Vagina (tissue), 2 donors: ENCODE data around the gene SPAG4.

ENCODE experiments used
- POLR2A ChIP-seq, 2 donors: fragments of 450-650 bp; IDR thresholded peaks; one replicate each; pipeline ENCODE4 v1.6.1; 2017; ENCODE audit warnings: antibody characterized with exemption in 2 of 2, mild to moderate bottlenecking in 2 of 2, moderate library complexity in 2 of 2
- POLR2AphosphoS5 ChIP-seq, 2 donors: sonication (generic); formaldehyde crosslinking; IDR thresholded peaks; one replicate each; pipeline ENCODE4 v1.9.0; 2017; ENCODE audit warnings: antibody characterized with exemption in 2 of 2, mild to moderate bottlenecking in 2 of 2, low read depth in 1 of 2; ENCODE audit not compliant: insufficient read depth in 1 of 2
- TF ChIP-seq, protein P1 (sequence below), 3 experiments: fragments of 450-650 bp in 2 of 3; fragments of 200-600 bp in 1 of 3; sonication (generic) in 1 of 3; IDR thresholded peaks; one replicate each; pipeline ENCODE4 v1.5.1; 2017 to 2019; ENCODE audit warnings: antibody characterized with exemption in 3 of 3, mild to moderate bottlenecking in 2 of 3, moderate library complexity in 2 of 3

DNA sequence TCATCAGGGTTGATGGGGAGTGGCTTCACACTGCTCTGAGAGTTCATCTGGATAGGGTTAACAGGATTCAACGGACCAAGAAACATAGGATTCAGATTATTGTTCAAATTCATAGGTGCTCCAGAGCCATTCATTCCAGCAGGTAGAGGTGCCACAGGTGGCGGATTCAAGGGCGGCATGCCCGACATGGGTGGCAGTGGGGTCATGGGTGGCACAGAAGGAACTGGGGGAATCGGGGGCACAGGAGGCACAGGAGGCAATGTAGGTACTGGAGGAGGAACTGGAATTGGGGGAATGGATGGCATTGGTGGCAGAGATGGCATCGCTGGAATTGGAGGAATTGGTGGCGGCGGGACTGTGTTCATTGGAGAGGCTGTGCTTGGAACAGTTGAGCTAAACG is 38.8 kb downstream of the SPAG4 start:
- TF ChIP-seq POLR2A (IDR thresholded peaks at IDR 0.05) (no peak), POLR2AphosphoS5 (IDR thresholded peaks at IDR 0.05; ENCODE audit: insufficient read depth in 1 of 2, low read depth in 1 of 2) (no peak)
- TF ChIP-seq, protein P1, sequence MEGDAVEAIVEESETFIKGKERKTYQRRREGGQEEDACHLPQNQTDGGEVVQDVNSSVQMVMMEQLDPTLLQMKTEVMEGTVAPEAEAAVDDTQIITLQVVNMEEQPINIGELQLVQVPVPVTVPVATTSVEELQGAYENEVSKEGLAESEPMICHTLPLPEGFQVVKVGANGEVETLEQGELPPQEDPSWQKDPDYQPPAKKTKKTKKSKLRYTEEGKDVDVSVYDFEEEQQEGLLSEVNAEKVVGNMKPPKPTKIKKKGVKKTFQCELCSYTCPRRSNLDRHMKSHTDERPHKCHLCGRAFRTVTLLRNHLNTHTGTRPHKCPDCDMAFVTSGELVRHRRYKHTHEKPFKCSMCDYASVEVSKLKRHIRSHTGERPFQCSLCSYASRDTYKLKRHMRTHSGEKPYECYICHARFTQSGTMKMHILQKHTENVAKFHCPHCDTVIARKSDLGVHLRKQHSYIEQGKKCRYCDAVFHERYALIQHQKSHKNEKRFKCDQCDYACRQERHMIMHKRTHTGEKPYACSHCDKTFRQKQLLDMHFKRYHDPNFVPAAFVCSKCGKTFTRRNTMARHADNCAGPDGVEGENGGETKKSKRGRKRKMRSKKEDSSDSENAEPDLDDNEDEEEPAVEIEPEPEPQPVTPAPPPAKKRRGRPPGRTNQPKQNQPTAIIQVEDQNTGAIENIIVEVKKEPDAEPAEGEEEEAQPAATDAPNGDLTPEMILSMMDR (IDR thresholded peaks at IDR 0.05), result no peak
